SK-N-SH (cell line): Measurements from ENCODE around the gene TVP23C. TPM values are rescaled to one million over a fixed set of nuclear protein-coding genes. Genes with fewer than 3 reads are reported as not detected.

Experiments used
- CTCF ChIA-PET: fragments of 300-600, 350-600 bp; formaldehyde crosslinking; extraction: SDS; loops from one replicate; lab custom pipeline; 2021; lab: Yijun Ruan, JAX
- POLR2A ChIA-PET: fragments of 350-600 bp; sonication (Branson Sonifier 250); formaldehyde crosslinking; extraction: SDS; loops from one replicate; lab custom pipeline; 2020; ENCODE audit warnings: antibody characterized with exemption, inconsistent platforms; lab: Yijun Ruan, JAX
- DNase-seq: peaks from one replicate; pipeline ENCODE4 v3.0.0; 2012
- H2AFZ ChIP-seq: fragments of 200-600 bp; sonication (generic); 2 replicates; pipeline ENCODE4 v1.8.1; 2016; ENCODE audit warnings: antibody characterized with exemption, mild to moderate bottlenecking, low read depth
- H3F3A ChIP-seq: fragments of 200-600 bp; sonication (generic); replicated peaks from 2 replicates; pipeline ENCODE3; 2016; ENCODE audit warnings: antibody characterized with exemption, mild to moderate bottlenecking; ENCODE audit not compliant: insufficient read depth
- H3K27ac ChIP-seq, 2 experiments: fragments of 200-500 bp in 1 of 2; fragments of 200-600 bp in 1 of 2; sonication (Bioruptor generic) in 1 of 2; sonication (generic), shearing (Covaris generic) in 1 of 2; 2 replicates each; pipeline versions ENCODE4 v1.5.1 to v1.6.1; 2014 to 2016; ENCODE audit warnings: low read depth in 2 of 2, inconsistent platforms in 1 of 2, low read length in 1 of 2, mild to moderate bottlenecking in 1 of 2, mixed read lengths in 1 of 2
- H3K27me3 ChIP-seq: fragments of 200-600 bp; sonication (generic), shearing (Covaris generic); 2 replicates; pipeline ENCODE4 v1.6.1; 2016; ENCODE audit warnings: mixed run types; ENCODE audit not compliant: insufficient read depth
- H3K36me3 ChIP-seq, 2 experiments: fragments of 200-500 bp in 1 of 2; fragments of 200-600 bp in 1 of 2; sonication (Bioruptor generic) in 1 of 2; sonication (generic) in 1 of 2; replicated peaks in 1 of 2; 2 replicates each; pipeline versions ENCODE3 to v1.5.1; 2014 to 2016; ENCODE audit warnings: low read length in 1 of 2, mild to moderate bottlenecking in 1 of 2; ENCODE audit not compliant: insufficient read depth in 2 of 2, control insufficient read depth in 1 of 2
- H3K4me1 ChIP-seq, 2 experiments: fragments of 200-500 bp in 1 of 2; fragments of 200-600 bp in 1 of 2; sonication (Bioruptor generic) in 1 of 2; sonication (generic), shearing (Covaris generic) in 1 of 2; 2 replicates each; pipeline versions ENCODE4 v1.5.1 to v1.6.1; 2014 to 2016; ENCODE audit warnings: low read depth in 1 of 2, low read length in 1 of 2, mixed run types in 1 of 2; ENCODE audit not compliant: insufficient read depth in 2 of 2, control insufficient read depth in 1 of 2
- H3K4me2 ChIP-seq: fragments of 200-600 bp; sonication (generic), shearing (Covaris generic); 2 replicates; pipeline ENCODE4 v1.6.1; 2017; ENCODE audit warnings: mixed run types
- H3K4me3 ChIP-seq, 2 experiments: fragments of 200-500 bp in 1 of 2; fragments of 200-600 bp in 1 of 2; sonication (Bioruptor generic) in 1 of 2; sonication (generic), shearing (Covaris generic) in 1 of 2; 2 replicates each; pipeline versions ENCODE4 v1.5.1 to v1.8.1; 2014 to 2016; ENCODE audit warnings: low read depth in 2 of 2, inconsistent platforms in 1 of 2, low read length in 1 of 2, mild to moderate bottlenecking in 1 of 2, mixed read lengths in 1 of 2, moderate library complexity in 1 of 2
- H3K79me2 ChIP-seq: fragments of 200-600 bp; sonication (generic); 2 replicates; pipeline ENCODE4 v1.8.1; 2017; ENCODE audit warnings: mild to moderate bottlenecking; ENCODE audit not compliant: insufficient read depth
- H3K9ac ChIP-seq: fragments of 200-600 bp; sonication (generic); 2 replicates; pipeline ENCODE4 v1.6.1; 2017; ENCODE audit warnings: mixed run types
- H3K9me2 ChIP-seq: fragments of 200-600 bp; sonication (generic); 2 replicates; pipeline ENCODE4 v1.6.1; 2017; ENCODE audit warnings: mixed run types
- H3K9me3 ChIP-seq: fragments of 200-600 bp; sonication (generic); 2 replicates; pipeline ENCODE4 v1.6.1; 2017; ENCODE audit warnings: mixed run types, mild to moderate bottlenecking, moderate library complexity
- H4K20me1 ChIP-seq: fragments of 200-600 bp; sonication (generic); 2 replicates; pipeline ENCODE4 v1.6.1; 2017; ENCODE audit warnings: mild to moderate bottlenecking, mixed run types; ENCODE audit not compliant: insufficient read depth
- NRF1 ChIP-seq: IDR thresholded peaks from 2 replicates; pipeline ENCODE4 v1.6.1; 2012; ENCODE audit warnings: low read depth, mild to moderate bottlenecking, low read length
- RXRA ChIP-seq: IDR thresholded peaks from 2 replicates; pipeline ENCODE4 v1.4.0; 2012; ENCODE audit warnings: low read depth, mild to moderate bottlenecking, borderline replicate concordance
- YY1 ChIP-seq: IDR thresholded peaks from 2 replicates; pipeline ENCODE4 v1.4.0; 2012; ENCODE audit warnings: low read depth, mild to moderate bottlenecking
- WGBS: methylation state at CpG from one replicate; pipeline ENCODE4 v1.1.6; 2017; ENCODE audit warnings: low lambda C conversion rate; 5-methylcytosine and 5-hydroxymethylcytosine counted together
- polyA plus RNA-seq, 3 experiments: library from polyadenylated mRNA; depleted of rRNA; stranded (reverse); fragments of >200 nt; gene quantifications; 2 replicates each; pipeline ENCODE4 v1.2.3, GENCODE V29; 2012
- TF ChIP-seq, protein P1 (sequence below): IDR thresholded peaks from 2 replicates; pipeline ENCODE4 v1.4.0; 2012; ENCODE audit warnings: low read depth, borderline replicate concordance
- TF ChIP-seq, protein P2 (sequence below): IDR thresholded peaks from 2 replicates; pipeline ENCODE4; 2012
- TF ChIP-seq, protein P3 (sequence below): IDR thresholded peaks from 2 replicates; pipeline ENCODE4 v1.4.0; 2012; ENCODE audit warnings: low read depth, borderline replicate concordance

The TVP23C gene
- polyA plus RNA-seq, 1 of the 3 experiments (the other 2 are of a cell fraction), result 4.7 TPM

DNA sequence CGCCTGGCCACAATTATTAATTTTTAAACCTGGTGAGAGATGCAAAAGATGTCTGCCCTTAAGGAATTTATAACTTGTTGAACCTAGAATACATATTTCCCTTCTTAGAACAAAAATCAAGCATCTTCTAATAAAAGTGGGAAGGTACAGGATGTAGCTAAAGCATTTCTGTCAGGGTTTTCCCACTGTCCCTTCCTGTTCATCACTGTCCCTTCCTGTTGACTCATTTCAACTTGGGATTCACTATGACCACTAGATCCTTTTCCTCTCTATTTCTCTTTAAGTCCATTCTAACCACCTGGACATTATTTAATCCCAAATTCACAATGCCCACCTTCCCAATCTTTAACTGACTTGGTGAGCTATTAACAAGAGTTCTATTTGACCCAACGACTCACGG, 62.0 kb downstream of the TVP23C start:
- no peak for DNase-seq
- WGBS, result 85% methylated on average over 3 of the region's 3 CpGs
- POLR2A ChIA-PET, result no interaction called here
- H3K36me3 ChIP-seq, result peaks cover 4 to 16% of the 10 kb centered on the region in 2 experiments
- H2AFZ ChIP-seq, result no peak overlapping the region
- H3K27ac ChIP-seq, result no peak overlapping the region
- no peaks in the 10 kb centered on the region for H3K27me3 ChIP-seq
- no peaks in the 10 kb centered on the region for H3K79me2 ChIP-seq
- peaks cover 2 to 5% of the 10 kb centered on the region in 2 experiments; a peak in 1 of 4 replicates for H3K4me1 ChIP-seq
- H3K9me2 ChIP-seq, result no peaks in the 10 kb centered on the region
- TF ChIP-seq NRF1, result no peak
- H3K9ac ChIP-seq, result no peak overlapping the region
- CTCF ChIA-PET, result interaction anchor here (0.9 to 20.1 kb wide), 5 partner anchors 13 to 260 kb away, joined by 3 to 359 read pairs (median 19); partner anchors contain the start of gene PMP22
- H3F3A ChIP-seq, result no peaks in the 10 kb centered on the region
- H3K4me3 ChIP-seq, result no peak overlapping the region
- H3K4me2 ChIP-seq, result no peak overlapping the region
- H3K9me3 ChIP-seq, result no peaks in the 10 kb centered on the region
- H4K20me1 ChIP-seq, result no peaks in the 10 kb centered on the region

DNA sequence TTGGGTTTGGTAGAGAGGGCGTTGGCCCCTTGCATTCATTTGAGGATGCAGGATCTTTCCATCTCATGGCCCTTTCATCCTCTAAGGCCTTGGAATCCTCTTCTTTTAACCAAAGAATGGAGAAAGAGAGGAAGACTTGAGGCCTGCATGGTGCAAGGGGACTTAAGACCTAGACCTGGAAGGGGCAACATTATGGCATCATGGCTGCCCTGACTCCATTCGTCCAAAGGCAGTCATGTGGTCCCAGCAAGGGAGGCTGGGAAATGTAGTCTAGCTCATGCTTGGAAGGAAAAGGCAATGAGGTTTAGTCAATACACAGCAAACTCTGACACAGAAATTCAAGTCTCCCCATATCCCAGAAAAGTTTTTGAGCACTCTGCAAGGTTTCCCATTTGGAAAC, 65.2 kb downstream of the TVP23C start:
- Histone ChIP-seq H3K9me2 (no peaks in the 10 kb centered on the region), H3F3A (no peaks in the 10 kb centered on the region), H3K36me3 (peaks cover 4 to 19% of the 10 kb centered on the region in 2 experiments), H2AFZ (no peak overlapping the region), H3K9ac (no peak overlapping the region), H3K27me3 (no peaks in the 10 kb centered on the region), H3K27ac (no peak overlapping the region), H3K4me1 (peaks cover 2 to 5% of the 10 kb centered on the region in 2 experiments; a peak in 1 of 4 replicates), H3K4me2 (no peak overlapping the region), H3K79me2 (no peaks in the 10 kb centered on the region), H3K4me3 (no peak overlapping the region), H3K9me3 (no peaks in the 10 kb centered on the region), H4K20me1 (no peaks in the 10 kb centered on the region)
- ChIA-PET CTCF (interaction anchor here (20.1 kb wide), 1 partner anchor 236 kb away, joined by 359 read pairs; the partner anchor contains the start of gene PMP22), POLR2A (no interaction called here)
- TF ChIP-seq, protein P1, sequence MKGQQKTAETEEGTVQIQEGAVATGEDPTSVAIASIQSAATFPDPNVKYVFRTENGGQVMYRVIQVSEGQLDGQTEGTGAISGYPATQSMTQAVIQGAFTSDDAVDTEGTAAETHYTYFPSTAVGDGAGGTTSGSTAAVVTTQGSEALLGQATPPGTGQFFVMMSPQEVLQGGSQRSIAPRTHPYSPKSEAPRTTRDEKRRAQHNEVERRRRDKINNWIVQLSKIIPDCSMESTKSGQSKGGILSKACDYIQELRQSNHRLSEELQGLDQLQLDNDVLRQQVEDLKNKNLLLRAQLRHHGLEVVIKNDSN, result peak; percentile 91
- TF ChIP-seq, protein P2, sequence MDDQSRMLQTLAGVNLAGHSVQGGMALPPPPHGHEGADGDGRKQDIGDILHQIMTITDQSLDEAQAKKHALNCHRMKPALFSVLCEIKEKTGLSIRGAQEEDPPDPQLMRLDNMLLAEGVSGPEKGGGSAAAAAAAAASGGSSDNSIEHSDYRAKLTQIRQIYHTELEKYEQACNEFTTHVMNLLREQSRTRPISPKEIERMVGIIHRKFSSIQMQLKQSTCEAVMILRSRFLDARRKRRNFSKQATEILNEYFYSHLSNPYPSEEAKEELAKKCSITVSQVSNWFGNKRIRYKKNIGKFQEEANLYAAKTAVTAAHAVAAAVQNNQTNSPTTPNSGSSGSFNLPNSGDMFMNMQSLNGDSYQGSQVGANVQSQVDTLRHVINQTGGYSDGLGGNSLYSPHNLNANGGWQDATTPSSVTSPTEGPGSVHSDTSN, result no peak
- TF ChIP-seq, protein P3, sequence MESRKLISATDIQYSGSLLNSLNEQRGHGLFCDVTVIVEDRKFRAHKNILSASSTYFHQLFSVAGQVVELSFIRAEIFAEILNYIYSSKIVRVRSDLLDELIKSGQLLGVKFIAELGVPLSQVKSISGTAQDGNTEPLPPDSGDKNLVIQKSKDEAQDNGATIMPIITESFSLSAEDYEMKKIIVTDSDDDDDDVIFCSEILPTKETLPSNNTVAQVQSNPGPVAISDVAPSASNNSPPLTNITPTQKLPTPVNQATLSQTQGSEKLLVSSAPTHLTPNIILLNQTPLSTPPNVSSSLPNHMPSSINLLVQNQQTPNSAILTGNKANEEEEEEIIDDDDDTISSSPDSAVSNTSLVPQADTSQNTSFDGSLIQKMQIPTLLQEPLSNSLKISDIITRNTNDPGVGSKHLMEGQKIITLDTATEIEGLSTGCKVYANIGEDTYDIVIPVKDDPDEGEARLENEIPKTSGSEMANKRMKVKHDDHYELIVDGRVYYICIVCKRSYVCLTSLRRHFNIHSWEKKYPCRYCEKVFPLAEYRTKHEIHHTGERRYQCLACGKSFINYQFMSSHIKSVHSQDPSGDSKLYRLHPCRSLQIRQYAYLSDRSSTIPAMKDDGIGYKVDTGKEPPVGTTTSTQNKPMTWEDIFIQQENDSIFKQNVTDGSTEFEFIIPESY, result no peak
- TF ChIP-seq RXRA (no peak), YY1 (peak; percentile 52; the same call in 1 of the 2 replicates)
- WGBS, result 95% methylated on average over 2 of the region's 2 CpGs
- DNase-seq, result peak; percentile 36
